Endothelial cell of umbilical vein (primary cell): ENCODE results near the gene MAPKAPK2.

Source experiments
- CTCF ChIP-seq, 2 donors: IDR thresholded peaks; 1 replicate in 1 of 2; 2 replicates in 1 of 2; pipeline ENCODE4 v1.5.1; 2011; ENCODE audit warnings: low read length in 2 of 2, mild to moderate bottlenecking in 2 of 2, moderate library complexity in 2 of 2, control low read depth in 1 of 2, inconsistent platforms in 1 of 2, low read depth in 1 of 2; ENCODE audit not compliant: insufficient read depth in 1 of 2; ENCODE audit errors: extremely low read depth in 1 of 2
- EZH2 ChIP-seq: IDR thresholded peaks from 2 replicates; pipeline ENCODE4 v1.6.1; 2012; ENCODE audit warnings: borderline replicate concordance, low read depth, mild to moderate bottlenecking, moderate library complexity, low read length, inconsistent platforms; ENCODE audit not compliant: severe bottlenecking
- FOS ChIP-seq: IDR thresholded peaks from 2 replicates; pipeline ENCODE4 v1.6.1; 2011; ENCODE audit warnings: mild to moderate bottlenecking, low read length, moderate library complexity, borderline replicate concordance; ENCODE audit not compliant: insufficient read depth
- MAX ChIP-seq: IDR thresholded peaks from 2 replicates; pipeline ENCODE4 v1.6.1; 2011; ENCODE audit not compliant: insufficient read depth, insufficient read length
- POLR2A ChIP-seq: IDR thresholded peaks from 2 replicates; pipeline ENCODE4 v1.6.1; 2012; ENCODE audit warnings: low read depth, mild to moderate bottlenecking, control low read depth, low read length
- POLR2AphosphoS5 ChIP-seq: IDR thresholded peaks from 2 replicates; pipeline ENCODE4 v1.6.1; 2012; ENCODE audit warnings: low read depth, mild to moderate bottlenecking, control low read depth, low read length, moderate library complexity; ENCODE audit not compliant: insufficient read depth

GRCh38 chr1:206782448-206782847 is 97.7 kb downstream of the MAPKAPK2 start:
- TF ChIP-seq CTCF (IDR thresholded peaks at IDR 0.05; ENCODE audit: extremely low read depth in 1 of 2, insufficient read depth in 1 of 2, low read depth in 1 of 2, low read length in 2 of 2) (no peak), MAX (no peak), EZH2 (no peak), FOS (no peak), POLR2AphosphoS5 (no peak), POLR2A (no peak)
